Activated CD8-positive, alpha-beta memory T cell treated with anti-CD3 and anti-CD28 coated beads, Interleukin-2, amount 10 ng/mL, durations not matched to agents 7 days and 5 days (primary cell): ENCODE results near the gene PDE9A. TPM values are rescaled to one million over a fixed set of nuclear protein-coding genes. Genes with fewer than 3 reads are reported as not detected.

Experiments
- ATAC-seq: fragments of 150-1000 bp; cut with Tn5 transposase; one replicate; pipeline ENCODE4 v1.10.0; 2021; ENCODE audit warnings: moderate library complexity
- CTCF ChIA-PET: fragments of 350-600 bp; sonication (Branson Sonifier 250); formaldehyde crosslinking; loops from one replicate; lab custom pipeline; 2021; ENCODE audit warnings: antibody characterized with exemption; lab: Charles Lee
- DNase-seq: peaks from one replicate; pipeline ENCODE4 v3.0.0-alpha.2; 2020
- H3K27ac Mint-ChIP-seq: one replicate; pipeline ENCODE4 v1.8.0; 2021; ENCODE audit warnings: mild to moderate bottlenecking, mixed read lengths
- H3K27me3 Mint-ChIP-seq: one replicate; pipeline ENCODE4 v1.8.0; 2021; ENCODE audit warnings: mixed read lengths
- H3K36me3 Mint-ChIP-seq: one replicate; pipeline ENCODE4 v1.8.0; 2021; ENCODE audit warnings: mild to moderate bottlenecking, mixed read lengths
- H3K4me1 Mint-ChIP-seq: one replicate; pipeline ENCODE4 v1.8.0; 2021; ENCODE audit warnings: mixed read lengths
- H3K4me3 Mint-ChIP-seq: one replicate; pipeline ENCODE4 v1.8.0; 2021; ENCODE audit warnings: mild to moderate bottlenecking, moderate library complexity, mixed read lengths
- H3K9me3 Mint-ChIP-seq: one replicate; pipeline ENCODE4 v1.8.0; 2022; ENCODE audit warnings: low read depth, mixed read lengths
- total RNA-seq, 2 experiments: library from RNA; stranded (reverse); gene quantifications; one replicate each; pipeline ENCODE4 v1.2.3, GENCODE V29; 2021

PDE9A gene
- total RNA-seq, 2 experiments from 2014 or later: 2.0 to 6.8 TPM

DNA sequence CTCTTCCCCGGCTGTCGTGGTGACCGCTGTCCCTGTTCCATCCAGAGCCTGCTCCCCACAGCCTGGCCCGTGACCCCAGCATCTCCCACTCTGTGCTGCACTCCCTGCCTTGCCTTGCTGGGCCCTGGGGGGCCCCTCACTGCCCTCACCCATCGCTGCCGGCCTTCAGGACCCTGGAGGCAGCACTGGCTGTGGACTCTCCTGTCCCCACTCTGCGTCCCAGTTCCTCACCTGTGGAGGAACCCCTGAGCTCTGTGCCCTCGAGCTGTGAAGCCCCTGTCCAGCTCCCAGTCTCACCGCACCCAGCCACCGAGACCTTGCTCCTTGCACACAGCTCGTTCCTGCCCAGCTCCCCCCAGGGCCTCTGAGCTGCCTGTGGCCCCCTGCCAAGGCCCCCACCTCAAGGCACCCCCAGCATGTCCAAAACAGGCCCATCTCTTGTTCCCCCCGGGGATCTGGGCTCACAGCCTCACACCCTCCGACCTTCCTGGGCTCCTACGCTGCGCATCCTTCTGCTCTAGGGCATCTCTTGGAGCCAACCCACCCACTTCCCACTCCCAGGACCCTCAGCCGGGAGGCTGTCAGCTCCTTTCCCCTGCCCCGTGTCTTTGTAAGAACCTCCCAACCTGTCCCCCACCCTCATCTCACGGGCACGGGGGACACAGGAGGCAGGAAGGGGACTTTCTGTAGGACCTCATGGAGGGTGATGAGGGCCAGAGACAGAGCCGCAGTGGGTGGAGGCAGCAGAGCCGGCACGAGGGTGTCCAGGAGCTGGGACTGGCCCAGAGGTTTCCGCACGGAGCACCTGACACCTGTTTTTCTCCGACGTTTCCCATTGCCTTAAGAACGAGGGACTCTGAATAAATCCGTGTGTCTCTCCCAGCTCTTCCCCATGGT lies 116.6 kb downstream of the PDE9A start:
- Mint-ChIP-seq H3K36me3 (no peaks in the 10 kb centered on the region), H3K9me3 (no peaks in the 10 kb centered on the region), H3K4me3 (no peak overlapping the region), H3K27ac (no peak overlapping the region), H3K27me3 (peaks cover 2% of the 10 kb centered on the region), H3K4me1 (peaks cover 11% of the 10 kb centered on the region)
- no peak for DNase-seq
- CTCF ChIA-PET: interaction anchor here (0.7 to 1.3 kb wide), 2 partner anchors 23 to 32 kb away, joined by 3 read pairs; no protein-coding TSS in a partner anchor
- ATAC-seq: no peak

DNA sequence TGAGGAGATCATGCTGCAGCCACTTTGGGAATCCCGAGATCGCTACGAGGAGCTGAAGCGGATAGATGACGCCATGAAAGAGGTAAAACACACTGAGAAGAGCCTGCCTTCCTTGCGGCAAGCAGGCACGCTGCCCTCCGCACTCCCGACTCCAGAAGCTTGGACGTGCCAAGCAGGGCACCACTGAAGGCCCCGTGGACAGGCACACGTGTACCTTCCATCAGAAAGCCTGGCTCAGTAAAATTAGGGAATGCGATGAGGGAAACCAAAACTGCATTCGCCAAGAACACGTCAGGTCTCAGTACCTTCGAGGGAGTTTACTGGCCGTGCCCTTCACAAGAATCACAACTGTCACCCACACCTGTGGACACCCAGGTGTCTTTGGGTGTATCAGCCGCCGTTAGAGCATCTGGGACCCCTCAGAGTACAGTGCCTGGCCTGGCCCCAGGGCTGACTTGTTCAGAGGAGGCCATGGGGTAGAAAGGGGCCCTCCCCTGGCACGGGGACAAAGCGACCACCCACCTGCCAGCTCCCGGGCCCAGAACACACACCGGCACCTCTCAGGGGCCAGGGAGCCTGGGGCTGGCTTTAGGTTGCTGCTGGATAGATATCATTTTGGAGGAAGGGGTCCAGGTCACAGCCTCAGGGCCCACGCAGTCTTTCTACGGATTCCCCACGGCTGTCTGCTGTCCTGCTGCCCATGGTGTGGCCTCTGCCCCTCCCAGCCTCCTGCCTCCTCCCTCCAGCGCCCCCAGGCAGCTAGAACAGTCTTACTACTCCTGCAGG lies 117.5 kb downstream of the PDE9A start:
- Mint-ChIP-seq H3K36me3 (no peaks in the 10 kb centered on the region), H3K4me3 (no peak overlapping the region), H3K9me3 (no peaks in the 10 kb centered on the region), H3K27ac (no peak overlapping the region), H3K4me1 (peaks cover 11% of the 10 kb centered on the region), H3K27me3 (peaks cover 2% of the 10 kb centered on the region)
- CTCF ChIA-PET: interaction anchor here (1.3 kb wide), 1 partner anchor 33 kb away, joined by 3 read pairs; no protein-coding TSS in a partner anchor
- DNase-seq (no peak), ATAC-seq (no peak)

DNA sequence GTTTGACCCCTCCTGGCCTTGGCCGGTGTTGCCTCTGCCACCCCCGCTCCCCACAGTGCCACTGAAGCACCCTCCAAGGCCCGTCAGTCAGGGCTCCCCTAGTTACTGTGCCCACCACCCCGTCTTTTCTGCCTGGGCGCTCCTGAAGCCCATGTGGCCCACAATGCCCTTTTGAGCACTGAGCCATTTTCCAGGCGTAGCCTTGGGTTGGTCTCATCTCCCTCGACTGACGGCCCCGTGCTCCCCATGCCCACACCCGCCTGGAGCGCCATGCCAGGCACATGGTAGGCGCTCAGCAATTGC lies 118.0 kb downstream of the PDE9A start:
- Mint-ChIP-seq H3K27me3 (peaks cover 2% of the 10 kb centered on the region), H3K9me3 (no peaks in the 10 kb centered on the region), H3K4me1 (peaks cover 11% of the 10 kb centered on the region), H3K27ac (no peak overlapping the region), H3K4me3 (no peak overlapping the region), H3K36me3 (no peaks in the 10 kb centered on the region)
- CTCF ChIA-PET: no interaction called here
- ATAC-seq: no peak
- no peak for DNase-seq

DNA sequence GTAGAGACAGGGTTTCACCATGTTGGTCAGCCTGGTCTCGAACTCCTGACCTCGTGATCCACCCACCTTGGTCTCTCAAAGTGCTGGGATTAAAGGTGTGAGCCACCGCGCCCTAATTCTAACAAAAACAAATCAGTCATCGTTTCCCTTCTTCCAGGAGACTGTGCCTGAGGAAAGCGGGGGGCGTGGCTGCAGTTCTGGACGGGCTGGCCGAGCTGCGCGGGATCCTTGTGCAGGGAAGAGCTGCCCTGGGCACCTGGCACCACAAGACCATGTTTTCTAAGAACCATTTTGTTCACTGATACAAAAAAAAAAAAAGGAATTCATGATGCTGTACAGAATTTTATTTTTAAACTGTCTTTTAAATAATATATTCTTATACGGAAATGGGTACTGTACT lies 121.7 kb downstream of the PDE9A start:
- DNase-seq (no peak), ATAC-seq (no peak)
- H3K4me3 Mint-ChIP-seq: no peak overlapping the region
- peaks cover 6% of the 10 kb centered on the region for H3K27me3 Mint-ChIP-seq
- CTCF ChIA-PET: no interaction called here
- no peak overlapping the region for H3K27ac Mint-ChIP-seq
- no peaks in the 10 kb centered on the region for H3K9me3 Mint-ChIP-seq
- no peaks in the 10 kb centered on the region for H3K4me1 Mint-ChIP-seq
- H3K36me3 Mint-ChIP-seq: no peaks in the 10 kb centered on the region

DNA sequence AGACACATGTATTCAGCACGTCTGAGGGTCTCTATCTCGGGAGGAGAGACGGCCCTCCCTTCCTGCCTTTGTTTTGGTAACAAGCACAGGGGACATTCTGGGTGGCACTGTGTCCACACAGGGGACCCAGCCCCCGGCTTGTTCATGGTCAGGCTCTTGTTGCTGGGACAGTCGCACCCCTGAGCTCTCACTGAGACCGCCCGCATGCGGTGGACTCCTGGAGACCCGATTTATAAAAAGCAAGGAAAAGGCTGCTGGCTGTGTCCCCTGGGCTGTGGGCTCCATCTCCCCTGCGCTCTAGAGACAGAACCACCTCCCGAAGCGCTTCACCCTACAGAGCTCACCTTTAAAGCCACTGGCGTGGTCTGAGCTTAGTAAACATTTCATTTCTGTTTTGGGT lies 122.5 kb downstream of the PDE9A start:
- no peaks in the 10 kb centered on the region for H3K4me1 Mint-ChIP-seq
- CTCF ChIA-PET: no interaction called here
- no peaks in the 10 kb centered on the region for H3K9me3 Mint-ChIP-seq
- DNase-seq (no peak), ATAC-seq (no peak)
- peaks cover 14% of the 10 kb centered on the region for H3K27me3 Mint-ChIP-seq
- H3K36me3 Mint-ChIP-seq: no peaks in the 10 kb centered on the region
- H3K27ac Mint-ChIP-seq: no peak overlapping the region
- H3K4me3 Mint-ChIP-seq: no peak overlapping the region

DNA sequence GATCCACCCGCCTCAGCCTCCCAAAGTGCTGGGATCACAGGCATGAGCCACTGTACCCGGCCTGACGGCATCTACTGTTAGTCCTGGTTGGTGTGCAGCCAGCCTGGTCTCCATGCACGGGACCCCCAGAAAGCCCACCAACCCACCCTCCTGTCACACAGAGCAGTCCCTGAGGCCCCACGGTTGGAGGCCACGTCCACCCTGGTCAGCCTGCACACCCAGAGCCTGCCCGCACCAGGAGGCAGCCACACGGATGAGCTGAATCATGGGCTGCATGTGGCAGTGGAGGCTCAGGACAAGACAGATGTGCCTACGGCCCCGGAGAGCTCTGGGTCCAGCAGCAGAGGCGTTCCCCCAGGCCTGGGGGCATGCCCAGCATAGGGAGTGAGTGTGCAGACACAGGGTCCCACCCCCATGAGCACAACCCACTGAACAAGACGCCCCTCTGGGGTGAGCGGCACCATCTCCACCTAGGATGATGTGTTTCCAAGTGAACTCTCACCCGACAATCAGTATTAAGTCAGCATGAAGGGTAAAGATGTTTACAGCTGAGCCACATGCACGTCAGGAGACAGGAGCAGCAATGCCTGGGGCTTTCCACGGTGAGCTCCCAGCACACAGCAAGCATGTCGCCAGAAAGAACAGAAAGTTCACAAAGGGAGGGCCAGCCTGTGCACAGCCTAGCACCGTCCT lies 123.8 kb downstream of the PDE9A start:
- DNase-seq (no peak), ATAC-seq (no peak)
- no peaks in the 10 kb centered on the region for H3K36me3 Mint-ChIP-seq
- H3K9me3 Mint-ChIP-seq: no peaks in the 10 kb centered on the region
- H3K4me3 Mint-ChIP-seq: no peak overlapping the region
- no peak overlapping the region for H3K27ac Mint-ChIP-seq
- CTCF ChIA-PET: no interaction called here
- peaks cover 5% of the 10 kb centered on the region for H3K4me1 Mint-ChIP-seq
- H3K27me3 Mint-ChIP-seq: peaks cover 25% of the 10 kb centered on the region

DNA sequence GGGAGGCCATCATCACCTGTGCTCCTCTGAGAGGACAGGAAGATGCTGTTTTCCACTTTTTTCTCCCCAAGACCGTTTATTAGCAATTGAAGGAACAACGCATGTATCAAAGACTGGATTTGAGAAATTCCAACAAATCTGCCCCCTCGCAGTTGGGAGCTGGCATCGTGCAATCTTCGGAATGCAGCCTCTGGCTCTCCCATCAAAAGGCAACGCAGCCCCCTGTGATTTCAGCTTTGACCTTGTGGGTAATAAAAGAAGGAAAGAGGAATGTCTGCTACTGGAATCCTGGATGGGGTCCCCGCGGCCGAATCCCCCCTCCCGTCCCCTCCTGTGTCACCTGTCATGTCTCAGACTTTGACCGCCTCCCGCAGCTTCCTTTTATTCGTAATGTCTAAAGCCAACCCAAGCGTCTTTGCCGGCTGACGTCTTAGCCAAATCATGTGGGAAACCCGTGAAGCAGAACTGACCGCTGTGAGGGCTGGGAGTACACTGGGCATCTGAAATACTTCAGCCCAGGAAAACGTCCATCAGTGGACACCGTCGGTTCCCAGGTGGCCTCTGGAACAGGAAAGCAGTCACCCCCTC lies 124.4 kb downstream of the PDE9A start:
- H3K9me3 Mint-ChIP-seq: no peaks in the 10 kb centered on the region
- ATAC-seq (no peak), DNase-seq (no peak)
- CTCF ChIA-PET: no interaction called here
- peaks cover 11% of the 10 kb centered on the region for H3K4me1 Mint-ChIP-seq
- H3K4me3 Mint-ChIP-seq: no peak overlapping the region
- H3K27me3 Mint-ChIP-seq: peaks cover 31% of the 10 kb centered on the region
- no peak overlapping the region for H3K27ac Mint-ChIP-seq
- no peaks in the 10 kb centered on the region for H3K36me3 Mint-ChIP-seq

DNA sequence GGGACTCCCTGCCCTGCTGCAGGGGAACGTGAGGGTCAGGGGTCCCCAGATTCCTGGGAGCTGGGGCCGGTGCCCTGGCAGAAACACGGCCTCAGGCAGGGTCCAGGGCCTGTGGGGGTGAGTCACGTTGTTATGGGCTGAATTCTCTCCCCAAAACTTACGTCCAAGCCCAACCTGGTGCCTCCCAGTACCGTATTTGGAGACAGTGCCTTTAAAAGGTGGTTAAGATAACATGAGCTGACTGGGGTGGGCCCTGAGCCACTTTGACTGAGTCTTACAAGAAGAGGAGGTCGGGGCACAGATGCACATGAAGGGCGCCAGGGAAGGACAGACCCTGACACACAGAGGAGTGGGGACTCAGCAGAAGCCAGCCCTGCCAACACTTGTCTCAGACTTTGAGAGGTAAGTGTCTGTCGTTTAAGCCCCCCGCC lies 126.0 kb downstream of the PDE9A start:
- no peaks in the 10 kb centered on the region for H3K9me3 Mint-ChIP-seq
- no peaks in the 10 kb centered on the region for H3K36me3 Mint-ChIP-seq
- ATAC-seq: no peak
- H3K4me1 Mint-ChIP-seq: peaks cover 21% of the 10 kb centered on the region
- peaks cover 32% of the 10 kb centered on the region for H3K27me3 Mint-ChIP-seq
- H3K27ac Mint-ChIP-seq: no peak overlapping the region
- H3K4me3 Mint-ChIP-seq: no peak overlapping the region
- no peak for DNase-seq
- CTCF ChIA-PET: no interaction called here

DNA sequence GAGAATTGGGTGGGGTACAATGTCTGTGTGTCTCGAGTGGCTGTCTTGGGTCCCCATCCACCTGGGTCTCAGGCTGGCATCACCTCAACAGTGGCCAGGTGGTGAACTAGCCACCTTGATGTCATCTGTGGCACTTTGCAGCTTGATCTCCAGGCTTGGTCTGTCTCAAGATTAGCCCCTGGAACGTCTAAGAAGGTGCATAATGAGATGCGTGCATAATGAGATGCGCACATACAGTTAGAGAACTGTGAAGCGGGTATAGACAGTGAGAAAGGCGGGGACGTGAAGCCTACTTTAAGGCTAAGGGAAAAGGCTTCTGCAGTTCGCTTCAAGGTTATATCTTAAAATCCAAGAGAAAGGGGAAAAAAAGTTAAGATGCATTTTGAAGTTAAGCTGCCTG lies 127.2 kb downstream of the PDE9A start:
- no peaks in the 10 kb centered on the region for H3K9me3 Mint-ChIP-seq
- H3K4me1 Mint-ChIP-seq: peaks cover 24% of the 10 kb centered on the region
- H3K27ac Mint-ChIP-seq: no peak overlapping the region
- no peak overlapping the region for H3K4me3 Mint-ChIP-seq
- ATAC-seq (no peak), DNase-seq (no peak)
- peaks cover 32% of the 10 kb centered on the region for H3K27me3 Mint-ChIP-seq
- H3K36me3 Mint-ChIP-seq: no peaks in the 10 kb centered on the region
- CTCF ChIA-PET: no interaction called here

DNA sequence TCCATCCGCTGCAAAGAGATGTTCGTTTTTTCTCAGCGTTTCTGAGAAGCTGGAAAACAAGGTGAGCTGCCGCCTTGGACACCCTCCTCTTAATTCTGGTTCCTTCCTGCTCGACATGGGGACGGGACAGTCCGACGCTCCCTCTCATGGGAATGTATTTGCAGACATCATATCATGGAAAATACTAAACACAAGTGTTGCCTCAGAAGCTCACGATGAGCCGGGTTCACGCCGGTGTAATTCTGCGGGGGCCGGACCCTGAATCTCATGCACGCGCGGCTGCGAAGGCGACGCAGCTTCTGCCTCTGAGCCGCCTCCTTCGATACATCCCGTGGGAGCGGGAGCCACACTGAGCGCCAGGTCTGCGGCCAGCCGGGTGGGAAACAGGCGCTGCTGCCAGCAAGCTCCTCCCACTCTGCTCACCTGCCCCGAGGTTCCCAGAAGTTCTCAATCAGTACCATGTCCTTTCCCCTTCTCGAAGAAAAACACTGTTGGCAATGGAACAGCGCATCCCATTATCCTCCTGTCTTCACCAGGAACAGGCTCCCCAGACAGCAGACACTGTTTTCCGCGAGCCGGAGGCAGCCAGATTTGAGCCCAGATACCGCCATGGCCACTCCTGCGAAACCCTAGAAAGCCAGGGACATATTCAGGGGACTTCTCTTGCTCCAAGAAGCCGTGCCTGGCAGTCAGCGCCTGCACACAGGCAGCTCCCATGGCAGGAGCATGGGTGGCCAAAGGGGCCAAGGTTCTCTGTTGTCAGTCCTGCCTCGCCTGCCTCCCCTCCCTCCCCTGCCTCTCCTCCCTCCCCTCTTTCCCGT lies 127.9 kb downstream of the PDE9A start:
- no peak overlapping the region for H3K27ac Mint-ChIP-seq

DNA sequence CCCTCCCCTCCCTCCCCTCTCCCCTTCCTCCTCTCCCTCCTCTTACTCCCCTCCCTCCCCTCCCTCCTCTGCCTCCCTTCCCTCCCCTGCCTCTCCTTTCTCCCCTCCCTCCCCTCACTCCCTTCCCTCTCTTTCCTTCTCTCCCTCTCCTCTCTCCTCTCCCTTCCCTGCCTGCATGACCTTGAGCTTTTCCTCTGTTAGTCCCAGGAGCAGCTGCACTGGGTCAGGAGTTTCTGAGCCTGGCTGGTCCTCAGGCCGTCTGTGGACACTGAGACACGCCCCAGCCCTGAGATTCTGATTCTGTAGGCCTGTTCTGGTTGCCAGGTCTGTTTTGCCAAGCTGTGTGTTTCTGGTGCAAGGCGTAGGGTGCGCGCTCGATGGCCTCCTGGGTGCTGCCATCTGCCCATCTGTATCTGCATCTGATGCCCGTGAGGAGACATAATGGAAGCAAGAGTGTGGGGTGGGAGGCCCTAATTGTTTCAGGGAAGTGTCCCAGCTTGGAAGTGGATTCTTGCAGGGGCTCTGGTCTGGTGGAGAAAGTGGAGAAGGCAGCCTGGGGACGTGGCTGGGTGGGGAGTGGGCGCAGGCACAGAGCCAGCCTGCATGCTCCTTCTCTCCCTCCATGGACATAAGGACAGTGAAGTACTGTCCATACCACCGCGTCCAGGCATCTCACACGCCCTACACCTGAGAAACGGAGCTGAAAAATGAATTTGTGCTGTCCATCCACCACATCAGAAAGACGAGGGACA lies 128.7 kb downstream of the PDE9A start:
- no peaks in the 10 kb centered on the region for H3K36me3 Mint-ChIP-seq
- CTCF ChIA-PET: no interaction called here
- ATAC-seq (no peak), DNase-seq (no peak)
- H3K9me3 Mint-ChIP-seq: no peaks in the 10 kb centered on the region
- H3K27me3 Mint-ChIP-seq: peaks cover 36% of the 10 kb centered on the region
- H3K4me3 Mint-ChIP-seq: no peak overlapping the region
- peaks cover 24% of the 10 kb centered on the region for H3K4me1 Mint-ChIP-seq
- H3K27ac Mint-ChIP-seq: no peak overlapping the region

More for the DNA sequence above, 127.9 kb downstream of the PDE9A start:
- CTCF ChIA-PET: no interaction called here
- no peak for DNase-seq
- Mint-ChIP-seq H3K4me1 (peaks cover 24% of the 10 kb centered on the region), H3K27me3 (peaks cover 32% of the 10 kb centered on the region), H3K36me3 (no peaks in the 10 kb centered on the region), H3K9me3 (no peaks in the 10 kb centered on the region), H3K4me3 (no peak overlapping the region)
- ATAC-seq: no peak

DNA sequence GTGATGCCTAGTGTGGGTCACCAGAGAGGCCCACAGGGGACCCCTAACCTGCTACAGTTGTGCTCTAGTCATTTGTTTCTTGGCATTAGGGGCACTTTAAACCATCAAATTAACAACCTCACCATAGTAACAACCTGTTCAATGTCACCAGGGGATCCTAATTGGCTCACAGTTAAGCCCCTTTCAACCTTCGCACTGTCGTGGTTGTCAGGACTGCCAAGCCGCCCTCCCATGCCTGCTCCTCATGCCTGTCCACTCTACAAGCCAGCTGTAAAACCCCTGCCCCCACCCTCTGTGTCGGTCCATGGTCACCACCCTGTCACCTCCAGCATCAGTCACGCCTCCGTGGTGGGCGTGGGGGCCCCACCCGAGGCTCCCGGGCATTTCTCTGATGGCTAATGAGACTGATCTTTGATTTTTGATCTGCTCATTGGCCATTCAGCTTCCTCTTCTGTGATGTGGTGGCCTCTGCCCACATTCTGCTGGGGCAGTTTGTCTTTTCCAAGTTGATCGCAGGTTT lies 129.4 kb downstream of the PDE9A start:
- Mint-ChIP-seq H3K27me3 (peaks cover 36% of the 10 kb centered on the region), H3K4me3 (no peak overlapping the region), H3K9me3 (no peaks in the 10 kb centered on the region), H3K27ac (no peak overlapping the region), H3K4me1 (peaks cover 24% of the 10 kb centered on the region), H3K36me3 (no peaks in the 10 kb centered on the region)
- ATAC-seq: no peak
- CTCF ChIA-PET: no interaction called here
- no peak for DNase-seq
